Measurements from ENCODE around the gene GLIS1. TPM values are rescaled to one million over a fixed set of nuclear protein-coding genes. Genes with fewer than 3 reads are reported as not detected.
A peak's percentile ranks its signal among the peaks of the same experiment; 100 is the strongest.

GLIS1 gene
- total RNA-seq, 1 experiment from 2014 or later, result 0.24 TPM

DNA sequence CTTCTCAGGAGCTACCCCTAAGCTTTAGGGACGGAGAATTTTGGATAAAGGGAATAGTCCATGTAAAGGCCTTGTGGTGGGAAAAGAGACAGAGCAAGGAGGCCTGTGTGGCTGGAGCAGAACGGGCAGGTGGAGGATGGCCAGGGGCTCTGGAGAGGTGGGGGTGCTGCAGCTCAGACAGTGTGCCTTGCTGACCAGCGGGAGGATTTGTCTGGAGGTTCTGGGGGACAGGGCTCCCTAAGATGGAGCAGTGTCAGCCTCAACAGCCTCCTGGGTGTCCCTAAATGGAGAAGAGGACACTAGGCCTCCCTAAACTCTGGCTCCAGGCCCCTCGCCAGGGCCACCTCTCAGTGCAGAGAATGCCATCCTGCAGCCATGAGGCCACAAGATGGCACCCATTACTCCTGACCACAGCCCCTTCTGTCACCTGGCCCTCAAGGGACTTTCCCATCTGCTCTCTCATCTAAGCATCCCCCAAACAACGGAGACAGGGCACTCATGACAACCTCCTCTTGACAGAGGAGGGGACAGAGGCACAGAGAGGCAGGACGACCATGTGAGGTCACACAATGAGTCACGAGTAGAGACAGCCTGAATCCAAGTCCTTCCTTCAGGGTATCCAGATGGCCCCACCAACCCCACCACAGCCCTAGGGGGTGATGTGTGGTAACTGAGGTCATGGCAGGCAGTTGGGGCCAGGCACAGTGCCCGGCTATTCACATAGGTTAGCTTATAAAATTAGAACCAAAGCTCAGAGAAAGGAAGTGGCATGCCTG, 185.0 kb downstream of the GLIS1 start (continued):
- TF ChIP-seq, protein P1, sequence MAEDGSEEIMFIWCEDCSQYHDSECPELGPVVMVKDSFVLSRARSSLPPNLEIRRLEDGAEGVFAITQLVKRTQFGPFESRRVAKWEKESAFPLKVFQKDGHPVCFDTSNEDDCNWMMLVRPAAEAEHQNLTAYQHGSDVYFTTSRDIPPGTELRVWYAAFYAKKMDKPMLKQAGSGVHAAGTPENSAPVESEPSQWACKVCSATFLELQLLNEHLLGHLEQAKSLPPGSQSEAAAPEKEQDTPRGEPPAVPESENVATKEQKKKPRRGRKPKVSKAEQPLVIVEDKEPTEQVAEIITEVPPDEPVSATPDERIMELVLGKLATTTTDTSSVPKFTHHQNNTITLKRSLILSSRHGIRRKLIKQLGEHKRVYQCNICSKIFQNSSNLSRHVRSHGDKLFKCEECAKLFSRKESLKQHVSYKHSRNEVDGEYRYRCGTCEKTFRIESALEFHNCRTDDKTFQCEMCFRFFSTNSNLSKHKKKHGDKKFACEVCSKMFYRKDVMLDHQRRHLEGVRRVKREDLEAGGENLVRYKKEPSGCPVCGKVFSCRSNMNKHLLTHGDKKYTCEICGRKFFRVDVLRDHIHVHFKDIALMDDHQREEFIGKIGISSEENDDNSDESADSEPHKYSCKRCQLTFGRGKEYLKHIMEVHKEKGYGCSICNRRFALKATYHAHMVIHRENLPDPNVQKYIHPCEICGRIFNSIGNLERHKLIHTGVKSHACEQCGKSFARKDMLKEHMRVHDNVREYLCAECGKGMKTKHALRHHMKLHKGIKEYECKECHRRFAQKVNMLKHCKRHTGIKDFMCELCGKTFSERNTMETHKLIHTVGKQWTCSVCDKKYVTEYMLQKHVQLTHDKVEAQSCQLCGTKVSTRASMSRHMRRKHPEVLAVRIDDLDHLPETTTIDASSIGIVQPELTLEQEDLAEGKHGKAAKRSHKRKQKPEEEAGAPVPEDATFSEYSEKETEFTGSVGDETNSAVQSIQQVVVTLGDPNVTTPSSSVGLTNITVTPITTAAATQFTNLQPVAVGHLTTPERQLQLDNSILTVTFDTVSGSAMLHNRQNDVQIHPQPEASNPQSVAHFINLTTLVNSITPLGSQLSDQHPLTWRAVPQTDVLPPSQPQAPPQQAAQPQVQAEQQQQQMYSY (CRISPR knock-in tag; IDR thresholded peaks at IDR 0.05), result no peak
- TF ChIP-seq, protein P2, sequence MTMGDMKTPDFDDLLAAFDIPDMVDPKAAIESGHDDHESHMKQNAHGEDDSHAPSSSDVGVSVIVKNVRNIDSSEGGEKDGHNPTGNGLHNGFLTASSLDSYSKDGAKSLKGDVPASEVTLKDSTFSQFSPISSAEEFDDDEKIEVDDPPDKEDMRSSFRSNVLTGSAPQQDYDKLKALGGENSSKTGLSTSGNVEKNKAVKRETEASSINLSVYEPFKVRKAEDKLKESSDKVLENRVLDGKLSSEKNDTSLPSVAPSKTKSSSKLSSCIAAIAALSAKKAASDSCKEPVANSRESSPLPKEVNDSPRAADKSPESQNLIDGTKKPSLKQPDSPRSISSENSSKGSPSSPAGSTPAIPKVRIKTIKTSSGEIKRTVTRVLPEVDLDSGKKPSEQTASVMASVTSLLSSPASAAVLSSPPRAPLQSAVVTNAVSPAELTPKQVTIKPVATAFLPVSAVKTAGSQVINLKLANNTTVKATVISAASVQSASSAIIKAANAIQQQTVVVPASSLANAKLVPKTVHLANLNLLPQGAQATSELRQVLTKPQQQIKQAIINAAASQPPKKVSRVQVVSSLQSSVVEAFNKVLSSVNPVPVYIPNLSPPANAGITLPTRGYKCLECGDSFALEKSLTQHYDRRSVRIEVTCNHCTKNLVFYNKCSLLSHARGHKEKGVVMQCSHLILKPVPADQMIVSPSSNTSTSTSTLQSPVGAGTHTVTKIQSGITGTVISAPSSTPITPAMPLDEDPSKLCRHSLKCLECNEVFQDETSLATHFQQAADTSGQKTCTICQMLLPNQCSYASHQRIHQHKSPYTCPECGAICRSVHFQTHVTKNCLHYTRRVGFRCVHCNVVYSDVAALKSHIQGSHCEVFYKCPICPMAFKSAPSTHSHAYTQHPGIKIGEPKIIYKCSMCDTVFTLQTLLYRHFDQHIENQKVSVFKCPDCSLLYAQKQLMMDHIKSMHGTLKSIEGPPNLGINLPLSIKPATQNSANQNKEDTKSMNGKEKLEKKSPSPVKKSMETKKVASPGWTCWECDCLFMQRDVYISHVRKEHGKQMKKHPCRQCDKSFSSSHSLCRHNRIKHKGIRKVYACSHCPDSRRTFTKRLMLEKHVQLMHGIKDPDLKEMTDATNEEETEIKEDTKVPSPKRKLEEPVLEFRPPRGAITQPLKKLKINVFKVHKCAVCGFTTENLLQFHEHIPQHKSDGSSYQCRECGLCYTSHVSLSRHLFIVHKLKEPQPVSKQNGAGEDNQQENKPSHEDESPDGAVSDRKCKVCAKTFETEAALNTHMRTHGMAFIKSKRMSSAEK (CRISPR knock-in tag; IDR thresholded peaks at IDR 0.05; ENCODE audit: borderline replicate concordance), result no peak
- TF ChIP-seq SOX15 (CRISPR knock-in tag; IDR thresholded peaks at IDR 0.05) (no peak), TEAD1 (CRISPR knock-in tag; IDR thresholded peaks at IDR 0.05) (no peak), ZNF263 (CRISPR knock-in tag; IDR thresholded peaks at IDR 0.05; ENCODE audit: low read depth) (no peak)
- TF ChIP-seq, protein P3, sequence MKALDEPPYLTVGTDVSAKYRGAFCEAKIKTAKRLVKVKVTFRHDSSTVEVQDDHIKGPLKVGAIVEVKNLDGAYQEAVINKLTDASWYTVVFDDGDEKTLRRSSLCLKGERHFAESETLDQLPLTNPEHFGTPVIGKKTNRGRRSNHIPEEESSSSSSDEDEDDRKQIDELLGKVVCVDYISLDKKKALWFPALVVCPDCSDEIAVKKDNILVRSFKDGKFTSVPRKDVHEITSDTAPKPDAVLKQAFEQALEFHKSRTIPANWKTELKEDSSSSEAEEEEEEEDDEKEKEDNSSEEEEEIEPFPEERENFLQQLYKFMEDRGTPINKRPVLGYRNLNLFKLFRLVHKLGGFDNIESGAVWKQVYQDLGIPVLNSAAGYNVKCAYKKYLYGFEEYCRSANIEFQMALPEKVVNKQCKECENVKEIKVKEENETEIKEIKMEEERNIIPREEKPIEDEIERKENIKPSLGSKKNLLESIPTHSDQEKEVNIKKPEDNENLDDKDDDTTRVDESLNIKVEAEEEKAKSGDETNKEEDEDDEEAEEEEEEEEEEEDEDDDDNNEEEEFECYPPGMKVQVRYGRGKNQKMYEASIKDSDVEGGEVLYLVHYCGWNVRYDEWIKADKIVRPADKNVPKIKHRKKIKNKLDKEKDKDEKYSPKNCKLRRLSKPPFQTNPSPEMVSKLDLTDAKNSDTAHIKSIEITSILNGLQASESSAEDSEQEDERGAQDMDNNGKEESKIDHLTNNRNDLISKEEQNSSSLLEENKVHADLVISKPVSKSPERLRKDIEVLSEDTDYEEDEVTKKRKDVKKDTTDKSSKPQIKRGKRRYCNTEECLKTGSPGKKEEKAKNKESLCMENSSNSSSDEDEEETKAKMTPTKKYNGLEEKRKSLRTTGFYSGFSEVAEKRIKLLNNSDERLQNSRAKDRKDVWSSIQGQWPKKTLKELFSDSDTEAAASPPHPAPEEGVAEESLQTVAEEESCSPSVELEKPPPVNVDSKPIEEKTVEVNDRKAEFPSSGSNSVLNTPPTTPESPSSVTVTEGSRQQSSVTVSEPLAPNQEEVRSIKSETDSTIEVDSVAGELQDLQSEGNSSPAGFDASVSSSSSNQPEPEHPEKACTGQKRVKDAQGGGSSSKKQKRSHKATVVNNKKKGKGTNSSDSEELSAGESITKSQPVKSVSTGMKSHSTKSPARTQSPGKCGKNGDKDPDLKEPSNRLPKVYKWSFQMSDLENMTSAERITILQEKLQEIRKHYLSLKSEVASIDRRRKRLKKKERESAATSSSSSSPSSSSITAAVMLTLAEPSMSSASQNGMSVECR (CRISPR knock-in tag; IDR thresholded peaks at IDR 0.05; ENCODE audit: borderline replicate concordance), result no peak
- TF ChIP-seq, protein P4, sequence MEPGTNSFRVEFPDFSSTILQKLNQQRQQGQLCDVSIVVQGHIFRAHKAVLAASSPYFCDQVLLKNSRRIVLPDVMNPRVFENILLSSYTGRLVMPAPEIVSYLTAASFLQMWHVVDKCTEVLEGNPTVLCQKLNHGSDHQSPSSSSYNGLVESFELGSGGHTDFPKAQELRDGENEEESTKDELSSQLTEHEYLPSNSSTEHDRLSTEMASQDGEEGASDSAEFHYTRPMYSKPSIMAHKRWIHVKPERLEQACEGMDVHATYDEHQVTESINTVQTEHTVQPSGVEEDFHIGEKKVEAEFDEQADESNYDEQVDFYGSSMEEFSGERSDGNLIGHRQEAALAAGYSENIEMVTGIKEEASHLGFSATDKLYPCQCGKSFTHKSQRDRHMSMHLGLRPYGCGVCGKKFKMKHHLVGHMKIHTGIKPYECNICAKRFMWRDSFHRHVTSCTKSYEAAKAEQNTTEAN (CRISPR knock-in tag; IDR thresholded peaks at IDR 0.05), result no peak

DNA sequence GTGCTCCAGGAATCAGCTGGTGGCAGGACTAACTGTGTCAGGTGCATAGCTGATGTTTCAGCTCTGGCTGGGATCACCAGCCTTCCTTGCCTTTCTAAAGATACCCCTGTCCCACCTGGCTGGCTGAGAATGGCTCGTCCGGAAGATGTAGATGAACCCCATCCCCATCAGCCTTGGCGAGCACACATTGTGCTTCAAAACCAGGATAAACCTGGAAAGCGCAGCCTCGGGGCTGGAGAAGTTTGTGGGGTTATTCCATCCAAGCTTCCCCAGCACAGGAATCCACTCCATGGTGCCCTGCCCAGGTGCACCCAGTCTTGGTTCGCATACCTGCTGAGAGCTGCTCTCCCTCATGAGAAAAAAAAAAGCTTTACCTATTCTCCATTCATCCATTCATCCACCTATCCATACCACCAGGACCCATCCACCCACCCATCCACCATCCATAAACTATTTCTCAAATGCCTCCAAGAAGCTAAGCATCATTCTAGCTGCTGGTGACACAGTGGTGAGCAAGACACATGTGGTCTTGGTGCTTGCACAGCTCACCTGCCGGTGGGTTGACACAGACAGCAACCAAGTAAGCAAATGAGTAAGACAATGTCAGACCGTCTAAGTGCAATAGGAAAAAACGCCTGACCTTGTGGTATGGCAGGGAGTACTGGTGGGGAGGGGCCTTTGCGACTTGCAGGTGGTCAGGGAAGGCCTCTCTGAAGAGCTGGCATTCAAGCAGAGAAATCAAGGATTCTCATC, 185.8 kb downstream of the GLIS1 start:
- CTCF ChIA-PET, result interaction anchor here (1.3 to 3.3 kb wide), 4 partner anchors 11 to 67 kb away, joined by 6 to 20 read pairs (median 8); no protein-coding TSS in a partner anchor
- DNase-seq (ENCODE audit: low spot score), result peak; percentile 7
- Mint-ChIP-seq H3K27ac (no peak overlapping the region), H3K4me1 (peaks cover 14% of the 10 kb centered on the region), H3K36me3 (no peaks in the 10 kb centered on the region), H3K4me3 (no peak overlapping the region), H3K27me3 (ENCODE audit: low read depth) (peaks cover 2% of the 10 kb centered on the region; the same call in 1 of the 2 replicates), H3K9me3 (no peaks in the 10 kb centered on the region)
- POLR2A ChIA-PET, result interaction anchor here (1.3 kb wide), 1 partner anchor 8 kb away, joined by 3 read pairs; no protein-coding TSS in a partner anchor
- TF ChIP-seq, protein P5, sequence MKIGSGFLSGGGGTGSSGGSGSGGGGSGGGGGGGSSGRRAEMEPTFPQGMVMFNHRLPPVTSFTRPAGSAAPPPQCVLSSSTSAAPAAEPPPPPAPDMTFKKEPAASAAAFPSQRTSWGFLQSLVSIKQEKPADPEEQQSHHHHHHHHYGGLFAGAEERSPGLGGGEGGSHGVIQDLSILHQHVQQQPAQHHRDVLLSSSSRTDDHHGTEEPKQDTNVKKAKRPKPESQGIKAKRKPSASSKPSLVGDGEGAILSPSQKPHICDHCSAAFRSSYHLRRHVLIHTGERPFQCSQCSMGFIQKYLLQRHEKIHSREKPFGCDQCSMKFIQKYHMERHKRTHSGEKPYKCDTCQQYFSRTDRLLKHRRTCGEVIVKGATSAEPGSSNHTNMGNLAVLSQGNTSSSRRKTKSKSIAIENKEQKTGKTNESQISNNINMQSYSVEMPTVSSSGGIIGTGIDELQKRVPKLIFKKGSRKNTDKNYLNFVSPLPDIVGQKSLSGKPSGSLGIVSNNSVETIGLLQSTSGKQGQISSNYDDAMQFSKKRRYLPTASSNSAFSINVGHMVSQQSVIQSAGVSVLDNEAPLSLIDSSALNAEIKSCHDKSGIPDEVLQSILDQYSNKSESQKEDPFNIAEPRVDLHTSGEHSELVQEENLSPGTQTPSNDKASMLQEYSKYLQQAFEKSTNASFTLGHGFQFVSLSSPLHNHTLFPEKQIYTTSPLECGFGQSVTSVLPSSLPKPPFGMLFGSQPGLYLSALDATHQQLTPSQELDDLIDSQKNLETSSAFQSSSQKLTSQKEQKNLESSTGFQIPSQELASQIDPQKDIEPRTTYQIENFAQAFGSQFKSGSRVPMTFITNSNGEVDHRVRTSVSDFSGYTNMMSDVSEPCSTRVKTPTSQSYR (CRISPR knock-in tag; IDR thresholded peaks at IDR 0.05), result no peak
- no peak for TF ChIP-seq CREB1 (CRISPR knock-in tag; IDR thresholded peaks at IDR 0.05)
- TF ChIP-seq, protein P6, sequence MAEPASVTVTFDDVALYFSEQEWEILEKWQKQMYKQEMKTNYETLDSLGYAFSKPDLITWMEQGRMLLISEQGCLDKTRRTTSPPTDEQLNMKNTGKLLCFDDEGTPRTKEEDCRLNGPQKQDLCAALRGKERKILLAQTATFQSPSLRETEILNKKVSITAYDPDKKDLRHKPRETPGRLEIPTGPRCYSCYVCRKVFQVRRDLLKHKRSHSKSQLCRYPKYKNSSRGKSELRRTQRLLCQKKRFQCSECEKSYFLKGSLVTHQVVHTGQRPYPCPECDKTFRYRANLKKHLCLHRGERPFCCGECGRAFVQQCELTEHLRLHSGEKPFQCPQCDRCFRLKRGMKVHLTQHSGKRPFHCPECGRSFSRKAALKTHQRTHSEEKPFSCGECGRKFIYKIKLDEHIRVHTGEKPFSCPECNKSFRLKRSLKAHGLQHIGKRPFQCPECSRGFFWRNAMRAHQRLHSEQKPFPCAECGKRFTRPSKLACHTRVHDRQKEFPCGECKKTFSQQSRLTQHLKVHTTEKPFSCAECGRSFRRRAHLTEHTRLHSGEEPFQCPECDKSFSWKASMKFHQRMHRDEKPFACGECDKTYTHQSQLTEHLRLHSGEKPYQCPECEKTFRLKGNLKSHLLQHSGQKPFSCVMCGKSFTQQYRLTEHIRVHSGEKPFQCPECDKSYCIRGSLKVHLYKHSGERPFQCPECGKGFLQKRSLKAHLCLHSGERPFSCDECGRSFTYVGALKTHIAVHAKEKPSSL (CRISPR knock-in tag; conservative IDR thresholded peaks at IDR 0.05), result no peak
- no peak for TF ChIP-seq CBFB (CRISPR knock-in tag; IDR thresholded peaks at IDR 0.05; ENCODE audit: low read depth)
- TF ChIP-seq ZNF317 (CRISPR knock-in tag; IDR thresholded peaks at IDR 0.05; ENCODE audit: borderline replicate concordance, low read depth), result no peak
- no peak for TF ChIP-seq JUN (CRISPR knock-in tag; IDR thresholded peaks at IDR 0.05)
- no peak for ATAC-seq
